ENCODE data around the gene TAF11L2. TPM values are rescaled to one million over a fixed set of nuclear protein-coding genes. Genes with fewer than 3 reads are reported as not detected.
"Not testable (repeated sequence)": the region's sequence is repeated elsewhere in the genome, so short reads cannot be mapped to it uniquely, and the experiment has no call there.

TAF11L2 gene
- not detected in 2 replicates for total RNA-seq
- not detected for polyA plus RNA-seq (2012)

GRCh38 chr5:17497931-17498330 is at the start of gene TAF11L2:
TAF11L2 (plus strand) TSS chr5:17498231.
- not testable (repeated sequence) for DNase-seq (ENCODE audit: low read depth)

DNA sequence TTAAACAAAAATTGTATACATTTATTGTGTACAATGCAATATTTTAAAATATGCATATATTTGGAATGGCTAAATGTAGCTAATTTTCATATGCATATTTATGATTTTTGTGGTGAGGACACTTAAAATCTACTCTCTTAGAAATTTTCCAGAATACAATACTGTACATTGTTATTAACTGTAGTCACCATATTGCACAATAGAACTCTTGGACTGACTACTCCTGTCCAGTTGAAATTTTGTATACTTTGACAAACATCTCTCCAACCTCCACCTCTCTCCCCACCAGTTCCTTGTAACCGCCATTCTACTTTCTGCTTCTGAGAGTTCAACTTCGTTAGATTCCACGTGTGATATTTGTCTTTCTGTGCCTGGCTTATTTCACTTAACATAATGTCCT is 49.2 kb upstream of the TAF11L2 start:
- DNase-seq (ENCODE audit: low read depth), result no peak

DNA sequence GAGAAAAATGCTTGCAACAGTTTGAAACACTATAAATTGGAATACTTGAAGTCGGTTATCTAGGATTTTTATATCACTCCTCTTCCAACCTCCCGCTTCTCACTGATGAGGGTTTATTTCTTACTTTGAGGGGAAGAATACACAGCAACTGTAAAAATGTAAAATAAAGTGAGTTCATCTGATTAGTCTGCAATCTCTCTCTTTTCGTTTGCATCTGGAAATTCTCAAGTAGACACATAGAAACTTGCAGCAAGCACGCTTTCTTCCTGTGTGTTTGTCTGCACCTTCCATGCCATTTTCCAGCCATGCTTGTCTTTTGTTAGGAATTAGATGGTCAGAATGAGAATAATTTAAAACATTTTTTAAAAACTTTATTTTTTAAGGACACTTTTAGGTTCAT is 45.1 kb upstream of the TAF11L2 start:
- no peak for DNase-seq (ENCODE audit: low read depth)

DNA sequence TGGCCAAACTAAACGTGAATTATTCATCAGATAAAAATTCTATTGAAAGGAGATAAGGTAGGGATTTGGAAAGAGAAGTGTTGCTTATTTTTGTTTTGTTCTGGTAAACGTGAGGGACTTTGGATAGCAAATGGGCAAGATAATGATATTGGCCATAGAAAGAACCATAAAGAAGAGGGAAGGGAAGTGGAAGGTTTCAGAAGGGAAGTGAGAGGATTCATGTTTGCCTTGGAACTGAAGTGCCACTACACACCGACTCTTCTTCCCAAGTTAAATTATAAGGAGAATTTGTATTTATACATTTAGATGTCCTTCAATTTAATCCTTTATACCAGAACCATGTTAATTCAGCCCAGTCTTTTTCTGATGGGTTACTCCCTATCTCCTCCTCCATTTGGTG is 42.1 kb upstream of the TAF11L2 start:
- DNase-seq (ENCODE audit: low read depth), result no peak

GRCh38 chr5:17461793-17462192 is 36.2 kb upstream of the TAF11L2 start:
- no peak for DNase-seq (ENCODE audit: low read depth)

DNA sequence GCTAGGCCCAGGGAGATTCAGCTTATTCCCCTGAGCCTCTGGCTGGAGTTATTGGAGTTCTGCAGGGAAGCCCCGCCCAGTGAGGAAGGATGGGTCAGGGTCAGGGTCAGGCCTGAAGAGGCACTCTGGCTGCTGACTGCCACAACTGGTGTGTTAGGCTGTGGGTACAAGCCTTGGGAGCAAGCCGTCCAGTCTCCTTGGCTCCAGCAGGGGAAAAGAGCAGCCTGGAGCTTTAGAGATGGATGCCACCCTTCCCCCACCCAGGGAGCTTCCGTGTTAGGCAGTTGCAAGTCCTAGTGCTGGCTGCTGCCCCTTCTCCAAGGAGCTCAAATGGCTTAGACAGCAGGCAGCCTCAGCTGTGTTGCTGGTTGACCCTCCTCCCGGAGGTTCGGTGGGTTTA is 34.4 kb upstream of the TAF11L2 start:
- no peak for DNase-seq (ENCODE audit: low read depth)

GRCh38 chr5:17470064-17470463 is 28.0 kb upstream of the TAF11L2 start:
- DNase-seq (ENCODE audit: low read depth), result no peak

GRCh38 chr5:17475064-17475463 is 23.0 kb upstream of the TAF11L2 start:
- not testable (repeated sequence) for DNase-seq (ENCODE audit: low read depth)

DNA sequence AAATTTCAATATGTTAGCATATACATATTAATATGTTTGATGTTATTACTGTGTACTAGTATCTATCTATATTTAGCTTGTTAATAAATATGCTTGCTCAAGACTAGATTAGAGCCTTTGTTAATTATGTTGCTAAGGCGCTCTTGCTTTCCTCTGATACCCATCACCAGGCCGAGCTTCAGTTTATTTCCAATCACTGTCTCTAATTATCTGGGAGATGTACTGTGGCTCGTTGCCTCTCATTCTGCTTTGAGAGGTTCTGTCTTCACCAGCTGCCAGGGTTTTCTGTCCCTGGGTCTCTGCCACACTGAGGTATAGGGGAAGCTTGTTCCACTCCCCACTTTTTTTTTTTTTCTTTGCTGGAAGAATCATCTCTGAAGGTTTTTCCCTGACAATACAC is 21.0 kb upstream of the TAF11L2 start:
- DNase-seq (ENCODE audit: low read depth), result no peak

- DNase-seq (ENCODE audit: low read depth), result no peak
Observed at GRCh38 chr5:17477573-17478265, 20.3 kb upstream of the TAF11L2 start.

DNA sequence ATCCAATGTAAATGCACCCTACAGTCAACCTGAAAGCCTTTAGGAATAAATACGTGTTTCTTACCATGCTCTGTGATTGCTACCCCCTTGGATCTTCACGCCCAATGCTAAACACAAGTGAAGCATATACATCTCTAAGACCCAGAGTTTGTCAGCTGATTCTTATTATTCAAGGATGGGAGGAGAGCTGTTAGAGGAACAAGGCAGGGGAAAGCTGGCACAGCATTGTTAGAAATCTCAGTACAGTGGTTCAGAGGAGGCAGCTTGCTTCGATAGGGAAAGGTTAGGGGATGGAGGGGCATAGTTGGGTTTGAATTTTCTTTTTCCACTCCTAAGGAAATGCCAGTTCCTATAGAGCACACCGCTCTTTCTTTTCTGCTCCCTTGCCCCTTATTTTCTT is 16.7 kb upstream of the TAF11L2 start:
- no peak for DNase-seq (ENCODE audit: low read depth)

- no peak for DNase-seq (ENCODE audit: low read depth)
Observed at GRCh38 chr5:17482790-17483189, 15.2 kb upstream of the TAF11L2 start.

DNA sequence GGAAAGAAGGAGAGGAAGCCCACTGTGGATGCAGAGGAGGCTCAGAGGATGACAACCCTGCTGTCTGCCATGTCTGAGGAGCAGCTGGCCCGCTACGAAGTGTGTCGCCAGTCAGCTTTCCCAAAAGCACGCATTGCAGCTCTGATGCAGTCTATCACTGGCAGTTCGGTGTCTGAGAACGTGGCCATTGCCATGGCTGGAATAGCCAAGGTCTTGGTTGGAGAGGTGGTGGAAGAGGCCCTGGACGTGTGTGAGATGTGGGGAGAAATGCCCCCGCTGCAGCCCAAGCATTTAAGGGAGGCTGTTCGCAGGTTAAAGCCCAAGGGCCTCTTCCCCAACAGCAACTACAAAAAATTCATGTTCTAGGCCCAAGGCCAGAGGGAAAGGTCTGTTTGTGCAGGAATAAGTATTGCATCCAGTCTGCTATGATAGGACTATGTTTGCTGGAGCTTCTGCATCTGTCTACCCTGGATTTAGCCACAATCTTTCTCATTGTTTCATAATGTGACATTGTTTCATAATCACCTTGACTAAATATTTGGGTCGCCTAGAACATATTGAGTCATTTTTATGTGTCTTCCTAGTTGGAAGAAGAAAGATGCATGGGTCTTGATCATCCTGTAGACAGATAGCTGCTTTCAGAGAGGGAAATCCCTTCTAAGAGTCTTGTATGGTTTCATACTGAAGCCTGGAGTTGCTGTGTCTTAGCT is 11.4 kb upstream of the TAF11L2 start:
- not testable (repeated sequence) for DNase-seq (ENCODE audit: low read depth)

GRCh38 chr5:17487174-17487512 is 10.9 kb upstream of the TAF11L2 start:
- DNase-seq (ENCODE audit: low read depth), result no peak

GRCh38 chr5:17491257-17491656 is 6.8 kb upstream of the TAF11L2 start:
- not testable (repeated sequence) for DNase-seq (ENCODE audit: low read depth)

DNA sequence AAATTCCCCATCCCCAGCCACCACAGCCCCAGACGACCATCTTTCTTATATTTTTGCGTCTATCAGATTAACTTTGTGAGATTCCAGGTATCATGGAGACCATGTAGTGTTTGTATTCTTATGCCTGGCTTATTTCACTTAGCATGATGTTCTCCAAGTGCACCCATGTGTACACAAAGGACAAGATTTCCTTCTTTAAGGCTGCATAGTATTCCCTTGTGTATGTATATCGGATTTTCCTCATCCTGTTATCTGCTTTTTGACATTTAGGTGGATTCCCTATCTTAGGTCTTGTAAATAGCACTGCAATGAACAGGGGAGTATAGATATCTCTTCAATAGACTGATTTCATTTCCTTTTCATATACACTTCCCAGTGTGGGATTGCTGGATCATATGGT is 5.3 kb upstream of the TAF11L2 start:
- no peak for DNase-seq (ENCODE audit: low read depth)

- no peak for DNase-seq (ENCODE audit: low read depth)
Observed at GRCh38 chr5:17497446-17497845, 585 bp upstream of the TAF11L2 start.

GRCh38 chr5:17511775-17512325 is 13.8 kb downstream of the TAF11L2 start:
- DNase-seq (ENCODE audit: low read depth), result no peak

- not testable (repeated sequence) for DNase-seq (ENCODE audit: low read depth)
Observed at GRCh38 chr5:17517526-17517925, 19.5 kb downstream of the TAF11L2 start.

GRCh38 chr5:17518067-17518466 is 20.0 kb downstream of the TAF11L2 start, which contains the start of gene TAF11L3:
TAF11L3 (plus strand) TSS chr5:17518367.
- DNase-seq (ENCODE audit: low read depth), result not testable (repeated sequence)

DNA sequence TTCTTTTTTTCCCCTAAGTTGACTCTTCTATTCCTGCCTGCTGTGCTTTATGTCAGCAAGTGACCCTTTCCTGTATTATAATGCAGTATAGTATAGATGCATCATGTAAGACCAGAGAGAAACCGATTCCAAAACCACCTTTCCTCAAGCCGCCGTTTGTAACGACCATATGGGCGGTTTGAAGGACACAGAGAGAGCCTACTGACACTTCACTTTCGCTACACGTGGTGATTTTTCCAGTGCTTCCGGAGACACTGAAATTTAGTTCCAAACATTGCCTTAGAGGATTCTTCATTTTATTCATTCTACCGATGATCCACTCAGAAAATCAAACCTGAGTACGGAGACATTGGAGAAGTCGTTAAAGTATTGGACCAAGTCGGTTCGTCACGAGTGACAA is 21.5 kb downstream of the TAF11L2 start:
- DNase-seq (ENCODE audit: low read depth), result not testable (repeated sequence)

GRCh38 chr5:17521501-17521900 is 23.5 kb downstream of the TAF11L2 start, which contains the start of gene TAF11L4:
TAF11L4 (plus strand) TSS chr5:17521801.
- DNase-seq (ENCODE audit: low read depth), result not testable (repeated sequence)
